Panc1 (cell line): ENCODE results near the gene EML1. TPM values are rescaled to one million over a fixed set of nuclear protein-coding genes. Genes with fewer than 3 reads are reported as not detected.

Experiments used
- ATAC-seq: fragments of 200-7000 bp; cut with Tn5 transposase; 2 replicates; pipeline ENCODE4 v1.9.1; 2020; ENCODE audit warnings: mild to moderate bottlenecking, moderate library complexity
- BruUV-seq: library from RNA; stranded (reverse); fragments of 400-500 nt; replicated peaks from 2 replicates; lab custom pipeline; 2021; lab: Mats Ljungman, UMichigan
- CTCF ChIA-PET: fragments of 300-600 bp; sonication (Branson Sonifier 250); formaldehyde crosslinking; loops from one replicate; lab custom pipeline; 2022; ENCODE audit warnings: antibody characterized with exemption; lab: Charles Lee
- POLR2A ChIA-PET: fragments of 300-600 bp; sonication (Branson Sonifier 250); formaldehyde crosslinking; loops from one replicate; lab custom pipeline; 2022; ENCODE audit warnings: antibody characterized with exemption; lab: Charles Lee
- DNase-seq: peaks from one replicate; pipeline ENCODE4 v3.0.0-alpha.2; 2010; ENCODE audit warnings: low read depth, low spot score
- H3K27ac ChIP-seq: 2 replicates; pipeline ENCODE4 v1.5.1; 2011; ENCODE audit warnings: mild to moderate bottlenecking, low read length, inconsistent platforms
- H3K27me3 ChIP-seq: fragments of 200-500 bp; sonication (Bioruptor generic); 2 replicates; pipeline ENCODE4 v1.6.0; 2014; ENCODE audit warnings: low read length, inconsistent platforms; ENCODE audit not compliant: control insufficient read depth, insufficient read depth
- H3K36me3 ChIP-seq: fragments of 200-500 bp; sonication (Bioruptor generic); 2 replicates; pipeline ENCODE4 v1.5.1; 2014; ENCODE audit warnings: inconsistent platforms, mild to moderate bottlenecking, low read length, moderate library complexity; ENCODE audit not compliant: control insufficient read depth, insufficient read depth
- H3K4me1 ChIP-seq: 2 replicates; pipeline ENCODE4 v1.5.1; 2011; ENCODE audit warnings: inconsistent platforms, mild to moderate bottlenecking, low read length, moderate library complexity; ENCODE audit not compliant: control insufficient read depth, insufficient read depth
- H3K4me3 ChIP-seq, 2 experiments: 2 replicates each; pipeline ENCODE4 v1.5.1; 2011 to 2012; ENCODE audit warnings: low read depth in 2 of 2, low read length in 2 of 2, mild to moderate bottlenecking in 2 of 2, inconsistent platforms in 1 of 2, moderate library complexity in 1 of 2
- H3K9me3 ChIP-seq: fragments of 200-500 bp; sonication (Bioruptor generic); 2 replicates; pipeline ENCODE4 v1.5.1; 2014; ENCODE audit warnings: low read depth, mild to moderate bottlenecking, inconsistent platforms, low read length, moderate library complexity; ENCODE audit not compliant: control insufficient read depth, insufficient read depth
- CTCF ChIP-seq: fragments of 450-650 bp; IDR thresholded peaks from 2 replicates; pipeline ENCODE4 v1.5.1; 2017; ENCODE audit warnings: mild to moderate bottlenecking
- POLR2AphosphoS5 ChIP-seq: IDR thresholded peaks from 2 replicates; pipeline ENCODE4 v1.6.1; 2012; ENCODE audit warnings: mild to moderate bottlenecking, low read depth, low read length, moderate library complexity
- REST ChIP-seq, 2 experiments: IDR thresholded peaks; 2 replicates each; pipeline ENCODE4 v1.6.1; 2011 to 2012; ENCODE audit warnings: low read depth in 2 of 2, control low read depth in 1 of 2, low read length in 1 of 2, mild to moderate bottlenecking in 1 of 2, moderate library complexity in 1 of 2; ENCODE audit not compliant: insufficient read depth in 1 of 2
- SIN3A ChIP-seq: IDR thresholded peaks from 2 replicates; pipeline ENCODE4 v1.6.1; 2012; ENCODE audit warnings: low read depth, mild to moderate bottlenecking, low read length, moderate library complexity, borderline replicate concordance; ENCODE audit not compliant: insufficient read depth
- TCF7L2 ChIP-seq: IDR thresholded peaks from 2 replicates; pipeline ENCODE4 v1.6.1; 2011; ENCODE audit warnings: mild to moderate bottlenecking, low read depth, low read length, inconsistent platforms
- in situ Hi-C: cut with HindIII; loops from 2 replicates; pipeline ENCODE4 v1.10.0; 2016; ENCODE audit warnings: low sequenced_read_pairs, low pct_unique_long_range_greater_than_20kb
- intact Hi-C: fragments of 100-400 bp; cut with micrococcal nuclease; formaldehyde crosslinking; loops from one replicate; pipeline ENCODE4 v1.10.0; 2022; ENCODE audit not compliant: unreplicated experiment
- total RNA-seq: library from RNA; stranded (reverse); gene quantifications from one replicate; pipeline ENCODE4 v1.2.1, GENCODE V29; 2021; ENCODE audit not compliant: unreplicated experiment

The EML1 gene
- total RNA-seq, 1 experiment from 2014 or later: 35.3 TPM

DNA sequence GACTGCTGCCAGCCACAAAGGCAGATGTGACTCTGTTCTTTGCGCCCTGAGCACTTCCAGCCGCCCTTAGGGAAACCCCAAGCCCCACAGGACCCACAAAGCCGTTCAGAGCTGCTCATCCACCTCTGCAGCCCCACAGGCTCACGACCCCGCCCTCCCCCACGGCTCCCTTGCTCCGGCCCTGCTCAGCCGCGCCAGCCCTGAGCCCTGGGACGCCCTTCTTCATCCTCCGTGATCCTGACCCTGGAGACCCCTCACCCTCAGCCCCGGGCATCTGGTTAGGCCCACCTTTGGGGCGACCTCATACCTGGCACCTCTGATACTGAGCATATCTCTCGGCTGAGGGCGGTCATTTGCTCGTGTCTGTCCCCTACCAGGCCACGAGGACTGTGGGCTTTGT is 146.2 kb downstream of the EML1 start:
- TF ChIP-seq POLR2AphosphoS5 (no peak), TCF7L2 (no peak), CTCF (no peak), SIN3A (no peak), REST (IDR thresholded peaks at IDR 0.05; ENCODE audit: insufficient read depth in 1 of 2, low read depth in 2 of 2, low read length in 1 of 2) (no peak)
- no peak overlapping the region for H3K27ac ChIP-seq
- peaks cover 3% of the 10 kb centered on the region; the same call in 1 of the 2 replicates for H3K36me3 ChIP-seq
- in situ Hi-C loops (no loop called here), intact Hi-C loops (no loop called here)
- H3K4me1 ChIP-seq: no peaks in the 10 kb centered on the region
- DNase-seq (no peak), ATAC-seq (no peak)
- ChIA-PET CTCF (no interaction called here), POLR2A (no interaction called here)
- no TSS peak for BruUV-seq
- H3K9me3 ChIP-seq: no peaks in the 10 kb centered on the region
- H3K27me3 ChIP-seq: no peaks in the 10 kb centered on the region
- no peak overlapping the region for H3K4me3 ChIP-seq

DNA sequence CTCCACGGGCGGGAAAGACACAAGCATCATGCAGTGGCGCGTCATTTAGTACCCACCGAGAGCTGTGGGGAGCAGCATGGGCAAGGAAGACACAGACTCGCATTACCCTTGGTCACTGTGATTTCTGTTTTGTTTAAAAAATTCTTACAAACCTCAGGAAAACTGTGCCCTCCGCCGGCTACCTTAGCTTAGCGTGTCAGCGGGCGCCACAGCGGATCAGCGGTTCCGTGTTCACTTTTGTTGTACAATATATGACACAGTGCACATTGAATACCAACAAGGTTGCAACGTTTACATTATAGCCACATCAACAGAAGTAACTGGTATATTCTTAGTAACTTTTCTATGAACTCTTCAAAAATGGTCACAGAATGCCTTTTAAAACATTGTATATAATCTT is 146.9 kb downstream of the EML1 start:
- in situ Hi-C loops: no loop called here
- H3K9me3 ChIP-seq: no peaks in the 10 kb centered on the region
- H3K4me1 ChIP-seq: no peaks in the 10 kb centered on the region
- DNase-seq (no peak), ATAC-seq (no peak)
- H3K36me3 ChIP-seq: peaks cover 3% of the 10 kb centered on the region; the same call in 1 of the 2 replicates
- no peak overlapping the region for H3K4me3 ChIP-seq
- ChIA-PET POLR2A (no interaction called here), CTCF (no interaction called here)
- BruUV-seq: no TSS peak
- no peak for TF ChIP-seq CTCF
- TF ChIP-seq REST (IDR thresholded peaks at IDR 0.05; ENCODE audit: insufficient read depth in 1 of 2, low read depth in 2 of 2, low read length in 1 of 2): no peak
- no peak for TF ChIP-seq TCF7L2
- no peak for TF ChIP-seq SIN3A
- TF ChIP-seq POLR2AphosphoS5: no peak
- intact Hi-C loops: no loop called here
- H3K27ac ChIP-seq: no peak overlapping the region
- H3K27me3 ChIP-seq: no peaks in the 10 kb centered on the region
